OCI-LY1 (cell line): Measurements from ENCODE around the gene ASB11.

Experiments
- EZH2 ChIP-seq: fragments of 200-600 bp; sonication (generic), shearing (Covaris generic); IDR thresholded peaks from 2 replicates; pipeline ENCODE4 v1.8.0; 2017; ENCODE audit warnings: borderline replicate concordance, mixed run types, mild to moderate bottlenecking, antibody characterized with exemption, low read length, moderate library complexity, mixed read lengths
- TF ChIP-seq, protein P1 (sequence below): fragments of 200-600 bp; sonication (generic), shearing (Covaris generic); IDR thresholded peaks from 2 replicates; pipeline ENCODE4 v1.5.1; 2017; ENCODE audit warnings: mild to moderate bottlenecking, antibody characterized with exemption, low read length, moderate library complexity, mixed read lengths

DNA sequence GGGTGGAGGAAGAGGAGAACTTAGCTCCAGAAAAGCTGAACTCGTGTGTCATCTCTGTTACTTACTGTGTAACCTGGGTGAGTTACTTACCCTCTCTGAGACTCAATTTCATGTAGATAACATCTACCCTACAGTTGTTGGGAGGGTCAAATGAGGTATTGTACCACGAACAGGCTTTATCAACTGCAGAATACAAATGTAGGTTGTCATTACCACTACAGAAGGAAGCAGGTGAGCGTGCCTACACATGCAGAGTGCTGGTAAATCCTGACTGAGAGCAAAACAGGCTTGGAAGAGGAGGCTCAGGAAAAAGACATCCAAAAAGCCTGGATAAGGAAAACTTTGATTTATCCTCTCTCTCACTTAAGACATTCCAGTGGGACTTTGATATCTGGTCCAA lies 12.7 kb upstream of the ASB11 start:
- TF ChIP-seq, protein P1, sequence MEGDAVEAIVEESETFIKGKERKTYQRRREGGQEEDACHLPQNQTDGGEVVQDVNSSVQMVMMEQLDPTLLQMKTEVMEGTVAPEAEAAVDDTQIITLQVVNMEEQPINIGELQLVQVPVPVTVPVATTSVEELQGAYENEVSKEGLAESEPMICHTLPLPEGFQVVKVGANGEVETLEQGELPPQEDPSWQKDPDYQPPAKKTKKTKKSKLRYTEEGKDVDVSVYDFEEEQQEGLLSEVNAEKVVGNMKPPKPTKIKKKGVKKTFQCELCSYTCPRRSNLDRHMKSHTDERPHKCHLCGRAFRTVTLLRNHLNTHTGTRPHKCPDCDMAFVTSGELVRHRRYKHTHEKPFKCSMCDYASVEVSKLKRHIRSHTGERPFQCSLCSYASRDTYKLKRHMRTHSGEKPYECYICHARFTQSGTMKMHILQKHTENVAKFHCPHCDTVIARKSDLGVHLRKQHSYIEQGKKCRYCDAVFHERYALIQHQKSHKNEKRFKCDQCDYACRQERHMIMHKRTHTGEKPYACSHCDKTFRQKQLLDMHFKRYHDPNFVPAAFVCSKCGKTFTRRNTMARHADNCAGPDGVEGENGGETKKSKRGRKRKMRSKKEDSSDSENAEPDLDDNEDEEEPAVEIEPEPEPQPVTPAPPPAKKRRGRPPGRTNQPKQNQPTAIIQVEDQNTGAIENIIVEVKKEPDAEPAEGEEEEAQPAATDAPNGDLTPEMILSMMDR: no peak
- no peak for TF ChIP-seq EZH2
